SK-N-SH treated with all-trans-retinoic acid at 6 μM for 48 hours (cell line): ENCODE data around the gene CD180.

Source experiments
- ATAC-seq: fragments of 200-7000 bp; cut with Tn5 transposase; 3 replicates; pipeline ENCODE4 v1.9.1; 2020; ENCODE audit warnings: mild to moderate bottlenecking, moderate library complexity
- ARNTL ChIP-seq: fragments of 450-650 bp; formaldehyde crosslinking; IDR thresholded peaks from 2 replicates; pipeline ENCODE4 v1.5.0; 2020; ENCODE audit warnings: low read depth, mild to moderate bottlenecking, moderate library complexity, borderline replicate concordance
- BACH2 ChIP-seq: fragments of 250-450 bp; sonication (Bioruptor Pico); IDR thresholded peaks from 2 replicates; pipeline ENCODE4 v1.9.0; 2021; ENCODE audit warnings: mild to moderate bottlenecking, borderline replicate concordance
- CREB5 ChIP-seq: fragments of 250-450 bp; sonication (Bioruptor Pico); IDR thresholded peaks from 2 replicates; pipeline ENCODE4 v1.5.1; 2020; ENCODE audit warnings: low read depth, mild to moderate bottlenecking, moderate library complexity
- CSDC2 ChIP-seq: fragments of 250-450 bp; sonication (Bioruptor Pico); IDR thresholded peaks from 2 replicates; pipeline ENCODE4 v1.5.0; 2020; ENCODE audit warnings: mild to moderate bottlenecking, moderate library complexity
- CSRNP3 ChIP-seq: fragments of 250-450 bp; sonication (Bioruptor Pico); IDR thresholded peaks from 2 replicates; pipeline ENCODE4 v1.5.1; 2021; ENCODE audit warnings: mild to moderate bottlenecking, moderate library complexity
- ESRRG ChIP-seq: fragments of 250-450 bp; sonication (Bioruptor Pico); IDR thresholded peaks from 2 replicates; pipeline ENCODE4 v1.6.1; 2021; ENCODE audit warnings: mild to moderate bottlenecking
- GLIS3 ChIP-seq: fragments of 250-450 bp; sonication (Bioruptor Pico); IDR thresholded peaks from 2 replicates; pipeline ENCODE4 v1.5.0; 2020; ENCODE audit warnings: mild to moderate bottlenecking, moderate library complexity
- ISL1 ChIP-seq: fragments of 250-450 bp; sonication (Bioruptor Pico); IDR thresholded peaks from 2 replicates; pipeline ENCODE4 v2.1.2; 2022; ENCODE audit warnings: mild to moderate bottlenecking, moderate library complexity
- OSR1 ChIP-seq: fragments of 250-450 bp; sonication (Bioruptor Pico); IDR thresholded peaks from 2 replicates; pipeline ENCODE4 v1.8.0; 2022; ENCODE audit warnings: moderate library complexity, mild to moderate bottlenecking, inconsistent platforms
- PATZ1 ChIP-seq: fragments of 250-450 bp; sonication (Bioruptor Pico); IDR thresholded peaks from 2 replicates; pipeline ENCODE4 v1.8.0; 2020; ENCODE audit warnings: mild to moderate bottlenecking, moderate library complexity, borderline replicate concordance
- PPARA ChIP-seq: fragments of 250-450 bp; sonication (Bioruptor Pico); IDR thresholded peaks from 2 replicates; pipeline ENCODE4 v1.5.0; 2020; ENCODE audit warnings: mild to moderate bottlenecking, borderline replicate concordance
- RARB ChIP-seq: fragments of 250-450 bp; sonication (Bioruptor Pico); IDR thresholded peaks from 2 replicates; pipeline ENCODE4 v1.8.0; 2021; ENCODE audit warnings: mild to moderate bottlenecking, moderate library complexity
- SNAI2 ChIP-seq: fragments of 250-450 bp; sonication (Bioruptor Pico); IDR thresholded peaks from 2 replicates; pipeline ENCODE4 v1.5.0; 2020; ENCODE audit warnings: mild to moderate bottlenecking, moderate library complexity
- TCF4 ChIP-seq: fragments of 250-450 bp; sonication (Bioruptor Pico); IDR thresholded peaks from 2 replicates; pipeline ENCODE4 v1.8.0; 2021; ENCODE audit warnings: mild to moderate bottlenecking, moderate library complexity, borderline replicate concordance
- TOX ChIP-seq: fragments of 250-450 bp; sonication (Bioruptor Pico); IDR thresholded peaks from 2 replicates; pipeline ENCODE4 v1.8.0; 2021; ENCODE audit warnings: mild to moderate bottlenecking, moderate library complexity, borderline replicate concordance
- ZC3H10 ChIP-seq: fragments of 250-450 bp; sonication (Bioruptor Pico); IDR thresholded peaks from 2 replicates; pipeline ENCODE4 v1.5.1; 2021; ENCODE audit warnings: mild to moderate bottlenecking, moderate library complexity
- ZFP3 ChIP-seq: fragments of 250-450 bp; sonication (Bioruptor Pico); IDR thresholded peaks from 2 replicates; pipeline ENCODE4 v1.5.0; 2020; ENCODE audit warnings: mild to moderate bottlenecking, moderate library complexity
- ZFP30 ChIP-seq: fragments of 450-650 bp; formaldehyde crosslinking; IDR thresholded peaks from 2 replicates; pipeline ENCODE4 v1.5.0; 2022; ENCODE audit warnings: mild to moderate bottlenecking, moderate library complexity
- ZNF565 ChIP-seq: fragments of 450-650 bp; formaldehyde crosslinking; conservative IDR thresholded peaks from 2 replicates; pipeline ENCODE4 v1.5.0; 2020; ENCODE audit warnings: low read depth, mild to moderate bottlenecking, moderate library complexity
- ZNF70 ChIP-seq: fragments of 450-650 bp; formaldehyde crosslinking; IDR thresholded peaks from 2 replicates; pipeline ENCODE4 v1.5.0; 2020; ENCODE audit warnings: mild to moderate bottlenecking, moderate library complexity
- ZNF8 ChIP-seq: fragments of 450-650 bp; formaldehyde crosslinking; IDR thresholded peaks from 2 replicates; pipeline ENCODE4 v1.5.0; 2020; ENCODE audit warnings: mild to moderate bottlenecking, moderate library complexity
- TF ChIP-seq, protein P1 (sequence below): fragments of 250-450 bp; sonication (Bioruptor Pico); IDR thresholded peaks from 2 replicates; pipeline ENCODE4 v1.8.0; 2021; ENCODE audit warnings: low read depth, mild to moderate bottlenecking, moderate library complexity, borderline replicate concordance
- TF ChIP-seq, protein P2 (sequence below): fragments of 250-450 bp; sonication (Bioruptor Pico); IDR thresholded peaks from 2 replicates; pipeline ENCODE4 v1.5.0; 2020; ENCODE audit warnings: mild to moderate bottlenecking, moderate library complexity

CD180 gene

GRCh38 chr5:67233075-67233474 lies 36.5 kb upstream of the CD180 start:
- peak; percentile 24; the same call in 1 of the 3 replicates for ATAC-seq
- TF ChIP-seq ISL1 (CRISPR knock-in tag) (no peak), CREB5 (no peak), ZFP3 (CRISPR knock-in tag) (no peak)

DNA sequence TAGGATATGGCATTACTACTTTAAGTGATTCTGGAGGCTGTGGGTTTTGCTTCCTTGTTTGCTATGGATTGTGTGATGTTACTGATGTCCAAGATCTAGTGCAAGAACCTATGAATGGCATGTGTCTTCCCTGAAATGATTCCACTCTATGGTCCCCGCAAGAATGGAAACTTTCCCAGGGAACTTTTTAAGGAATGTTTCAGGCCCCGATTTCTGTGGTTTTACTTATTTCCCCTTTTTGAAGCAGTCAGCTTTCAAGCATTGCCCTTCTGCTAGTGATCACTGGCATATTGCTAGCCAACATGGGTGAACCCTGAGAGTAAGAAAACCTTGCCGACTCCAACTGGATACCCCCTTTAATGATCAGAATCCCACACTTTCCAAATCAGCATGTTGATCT lies 26.6 kb upstream of the CD180 start:
- ATAC-seq = no peak

DNA sequence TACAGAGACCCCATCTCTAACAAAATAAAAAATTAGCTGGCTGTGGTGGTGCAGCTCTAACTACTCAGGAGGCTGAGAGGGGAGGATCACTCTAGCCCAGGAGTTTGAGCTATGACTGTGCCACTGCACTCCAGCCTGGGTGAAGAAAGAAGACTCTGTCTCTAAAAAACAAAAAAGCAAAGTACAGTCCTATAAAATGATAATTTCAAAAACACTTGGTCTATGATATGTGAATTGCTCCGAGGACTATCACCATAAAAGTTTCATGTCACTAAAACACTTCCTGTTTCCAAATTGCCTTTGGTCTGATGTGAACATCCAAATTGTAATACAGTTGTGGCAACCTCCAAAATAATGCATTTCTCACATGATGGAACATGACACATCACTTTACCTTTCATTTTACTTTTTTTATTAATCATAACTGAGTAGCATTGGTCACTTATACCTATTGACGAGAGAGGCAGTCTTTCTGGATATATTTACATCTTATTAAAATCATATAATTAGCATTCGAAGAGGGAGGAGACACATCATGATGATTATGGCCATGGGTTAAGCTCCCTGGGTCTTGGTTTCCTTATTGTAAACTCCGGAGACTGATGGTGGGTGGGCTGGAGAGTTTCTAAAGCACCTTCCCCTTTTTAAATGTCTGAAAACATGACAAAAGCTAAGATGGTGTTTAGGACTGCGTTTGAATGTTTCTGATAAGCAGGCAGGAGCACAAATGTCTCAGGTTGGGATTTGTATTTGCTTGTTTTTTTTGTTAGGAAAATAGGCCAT lies 25.8 kb upstream of the CD180 start:
- no peak for ATAC-seq
- TF ChIP-seq ZC3H10 (CRISPR knock-in tag) = no peak
- TF ChIP-seq CSDC2 (CRISPR knock-in tag) = no peak
- no peak for TF ChIP-seq ARNTL (CRISPR knock-in tag)
- no peak for TF ChIP-seq SNAI2 (CRISPR knock-in tag)
- TF ChIP-seq GLIS3 = no peak
- TF ChIP-seq, protein P1, sequence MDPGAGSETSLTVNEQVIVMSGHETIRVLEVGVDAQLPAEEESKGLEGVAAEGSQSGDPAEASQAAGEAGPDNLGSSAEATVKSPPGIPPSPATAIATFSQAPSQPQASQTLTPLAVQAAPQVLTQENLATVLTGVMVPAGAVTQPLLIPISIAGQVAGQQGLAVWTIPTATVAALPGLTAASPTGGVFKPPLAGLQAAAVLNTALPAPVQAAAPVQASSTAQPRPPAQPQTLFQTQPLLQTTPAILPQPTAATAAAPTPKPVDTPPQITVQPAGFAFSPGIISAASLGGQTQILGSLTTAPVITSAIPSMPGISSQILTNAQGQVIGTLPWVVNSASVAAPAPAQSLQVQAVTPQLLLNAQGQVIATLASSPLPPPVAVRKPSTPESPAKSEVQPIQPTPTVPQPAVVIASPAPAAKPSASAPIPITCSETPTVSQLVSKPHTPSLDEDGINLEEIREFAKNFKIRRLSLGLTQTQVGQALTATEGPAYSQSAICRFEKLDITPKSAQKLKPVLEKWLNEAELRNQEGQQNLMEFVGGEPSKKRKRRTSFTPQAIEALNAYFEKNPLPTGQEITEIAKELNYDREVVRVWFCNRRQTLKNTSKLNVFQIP = no peak
- TF ChIP-seq PATZ1 (CRISPR knock-in tag) = no peak
- TF ChIP-seq PPARA (CRISPR knock-in tag) = no peak
- TF ChIP-seq ISL1 (CRISPR knock-in tag) = no peak
- no peak for TF ChIP-seq ZFP3 (CRISPR knock-in tag)
- no peak for TF ChIP-seq TCF4

More for the DNA sequence above, 26.6 kb upstream of the CD180 start:
- no peak for TF ChIP-seq CSRNP3 (CRISPR knock-in tag)
- no peak for TF ChIP-seq TOX (CRISPR knock-in tag)
- TF ChIP-seq, protein P2, sequence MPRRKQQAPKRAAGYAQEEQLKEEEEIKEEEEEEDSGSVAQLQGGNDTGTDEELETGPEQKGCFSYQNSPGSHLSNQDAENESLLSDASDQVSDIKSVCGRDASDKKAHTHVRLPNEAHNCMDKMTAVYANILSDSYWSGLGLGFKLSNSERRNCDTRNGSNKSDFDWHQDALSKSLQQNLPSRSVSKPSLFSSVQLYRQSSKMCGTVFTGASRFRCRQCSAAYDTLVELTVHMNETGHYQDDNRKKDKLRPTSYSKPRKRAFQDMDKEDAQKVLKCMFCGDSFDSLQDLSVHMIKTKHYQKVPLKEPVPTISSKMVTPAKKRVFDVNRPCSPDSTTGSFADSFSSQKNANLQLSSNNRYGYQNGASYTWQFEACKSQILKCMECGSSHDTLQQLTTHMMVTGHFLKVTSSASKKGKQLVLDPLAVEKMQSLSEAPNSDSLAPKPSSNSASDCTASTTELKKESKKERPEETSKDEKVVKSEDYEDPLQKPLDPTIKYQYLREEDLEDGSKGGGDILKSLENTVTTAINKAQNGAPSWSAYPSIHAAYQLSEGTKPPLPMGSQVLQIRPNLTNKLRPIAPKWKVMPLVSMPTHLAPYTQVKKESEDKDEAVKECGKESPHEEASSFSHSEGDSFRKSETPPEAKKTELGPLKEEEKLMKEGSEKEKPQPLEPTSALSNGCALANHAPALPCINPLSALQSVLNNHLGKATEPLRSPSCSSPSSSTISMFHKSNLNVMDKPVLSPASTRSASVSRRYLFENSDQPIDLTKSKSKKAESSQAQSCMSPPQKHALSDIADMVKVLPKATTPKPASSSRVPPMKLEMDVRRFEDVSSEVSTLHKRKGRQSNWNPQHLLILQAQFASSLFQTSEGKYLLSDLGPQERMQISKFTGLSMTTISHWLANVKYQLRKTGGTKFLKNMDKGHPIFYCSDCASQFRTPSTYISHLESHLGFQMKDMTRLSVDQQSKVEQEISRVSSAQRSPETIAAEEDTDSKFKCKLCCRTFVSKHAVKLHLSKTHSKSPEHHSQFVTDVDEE (CRISPR knock-in tag) = no peak
- no peak for TF ChIP-seq ZNF70 (CRISPR knock-in tag)
- no peak for TF ChIP-seq ZNF8
- TF ChIP-seq ZFP30 (CRISPR knock-in tag) = no peak
- no peak for TF ChIP-seq PATZ1 (CRISPR knock-in tag)
- no peak for TF ChIP-seq ZNF565 (CRISPR knock-in tag)
- no peak for TF ChIP-seq ESRRG (CRISPR knock-in tag)
- no peak for TF ChIP-seq ZFP3 (CRISPR knock-in tag)
- no peak for TF ChIP-seq BACH2
- TF ChIP-seq OSR1 = no peak
- TF ChIP-seq, protein P1 = no peak
- TF ChIP-seq SNAI2 (CRISPR knock-in tag) = no peak
- TF ChIP-seq RARB (CRISPR knock-in tag) = no peak
